Heart left ventricle (tissue), 16 donors: ENCODE results near the gene XXYLT1. TPM values are rescaled to one million over a fixed set of nuclear protein-coding genes. Genes with fewer than 3 reads are reported as not detected.

Source experiments
- ATAC-seq, 4 donors: fragments of 200-7000 bp; cut with Tn5 transposase; one replicate each; pipeline ENCODE4 v1.9.1; 2020 to 2022; ENCODE audit warnings: moderate library complexity in 4 of 4, mild to moderate bottlenecking in 3 of 4, moderate number of reproducible peaks in 1 of 4
- DNase-seq, 5 donors: peaks; one replicate each; pipeline ENCODE4 v3.0.0-alpha.2; 2020
- H3K27ac ChIP-seq, 12 donors: fragments of 200-600 bp; sonication (generic) in 4 of 12; one replicate each; pipeline versions ENCODE4 v1.5.0 to v1.8.0; 2016 to 2022; ENCODE audit warnings: mild to moderate bottlenecking in 2 of 12
- H3K27me3 ChIP-seq, 9 donors: fragments of 200-600 bp; sonication (generic) in 2 of 9; one replicate each; pipeline versions ENCODE4 v1.5.1 to v1.8.0; 2016 to 2022; ENCODE audit warnings: mild to moderate bottlenecking in 3 of 9
- H3K36me3 ChIP-seq, 9 donors: fragments of 200-600 bp; sonication (generic) in 2 of 9; one replicate each; pipeline versions ENCODE4 v1.5.0 to v1.8.0; 2018 to 2022; ENCODE audit warnings: mild to moderate bottlenecking in 2 of 9
- H3K4me1 ChIP-seq, 12 donors: fragments of 200-600 bp; sonication (generic) in 4 of 12; one replicate each; pipeline versions ENCODE4 v1.5.0 to v1.8.0; 2016 to 2022; ENCODE audit warnings: mild to moderate bottlenecking in 3 of 12
- H3K4me3 ChIP-seq, 12 donors: fragments of 200-600 bp; sonication (generic) in 4 of 12; one replicate each; pipeline versions ENCODE4 v1.5.0 to v1.8.0; 2017 to 2022; ENCODE audit warnings: mild to moderate bottlenecking in 9 of 12, moderate library complexity in 4 of 12
- H3K9me3 ChIP-seq, 12 donors: fragments of 200-600 bp; sonication (generic) in 4 of 12; one replicate each; pipeline versions ENCODE4 v1.5.0 to v1.8.0; 2016 to 2022; ENCODE audit warnings: mild to moderate bottlenecking in 1 of 12
- POLR2A ChIP-seq, 2 donors: fragments of 450-650 bp; IDR thresholded peaks; one replicate each; pipeline ENCODE4 v1.6.1; 2017; ENCODE audit warnings: antibody characterized with exemption in 2 of 2, mild to moderate bottlenecking in 2 of 2, moderate library complexity in 2 of 2
- WGBS, 4 donors: extraction: QIAGEN DNeasy Blood & Tissue Kit in 2 of 4; methylation state at CpG; one replicate each; pipeline versions ENCODE4 v1.1.5 to v1.1.7; 2013 to 2018; 5-methylcytosine and 5-hydroxymethylcytosine counted together
- intact Hi-C, 10 donors: fragments of 100-400 bp; cut with DNase I; formaldehyde crosslinking; loops; one replicate each; pipeline versions ENCODE4 v1.11.1 to v1.14.2; 2022
- polyA plus RNA-seq, 2 donors: library from polyadenylated mRNA; stranded (reverse); fragments of 200-250 nt; gene quantifications; one replicate each; pipeline ENCODE4 v1.2.3, GENCODE V29; 2013
- total RNA-seq, 9 donors: library from RNA; depleted of rRNA in 2 of 9; stranded (reverse); fragments of >200 nt in 2 of 9; fragmentation: NEBNext Ultra II Directional in 3 of 9; extraction: Animal tissue kit (Norgen Biotek cat#: 25700) in 3 of 9; gene quantifications; one replicate each; pipeline versions ENCODE4 v1.1.0 to v1.2.4, GENCODE V29; 2016 to 2023
- TF ChIP-seq, protein P1 (sequence below), 12 donors: fragments of 200-600 bp; sonication (generic) in 4 of 12; IDR thresholded peaks; one replicate each; pipeline versions ENCODE4 v1.5.0 to v1.8.0; 2018 to 2022; ENCODE audit warnings: antibody characterized with exemption in 12 of 12, mild to moderate bottlenecking in 5 of 12
- donor health status: ischemic (EF 13 %, LVEDD 7.1; RV severe dilation, severe dysfunction).
- donor health status: healthy with polysubstance abuse.
- donor health status: DM: no; HTN: yes; CAD: no.
- donor health status: DM: no; HTN: no; CAD: no.
- donor health status: ischemic (EF 25% LVEDD 6.9; RV normal size, moderate dysfunction).
- donor health status: ischemic (EF 25% LVEDD 5.7; RV mildly dilated, moderate dysfunction).
- donor health status: healthy.
- donor health status: DM: yes; HTN: yes; CAD: no.
- donor health status: ischemic (EF 35%, LVEDD 5.7; RV mildly dilated, moderate dysfunction).
- donor health status: nonischemic (EF 11% LVEDD 7.7; RV severe dilation, severe dysfunction).
- donor health status: DM: yes; HTN: yes; CAD: no.
- donor health status: PGD.
- donor health status: ischemic (EF 29% LVEDD 5.4; RV normal size, mild dysfunction).
- donor health status: nonischemic (EF 23%, LVEDD 6.1; RV moderate dilation, normal function).

The XXYLT1 gene
- total and polyA plus RNA-seq, 11 donors = 1.9 to 8.6 (median 4.8) TPM

DNA sequence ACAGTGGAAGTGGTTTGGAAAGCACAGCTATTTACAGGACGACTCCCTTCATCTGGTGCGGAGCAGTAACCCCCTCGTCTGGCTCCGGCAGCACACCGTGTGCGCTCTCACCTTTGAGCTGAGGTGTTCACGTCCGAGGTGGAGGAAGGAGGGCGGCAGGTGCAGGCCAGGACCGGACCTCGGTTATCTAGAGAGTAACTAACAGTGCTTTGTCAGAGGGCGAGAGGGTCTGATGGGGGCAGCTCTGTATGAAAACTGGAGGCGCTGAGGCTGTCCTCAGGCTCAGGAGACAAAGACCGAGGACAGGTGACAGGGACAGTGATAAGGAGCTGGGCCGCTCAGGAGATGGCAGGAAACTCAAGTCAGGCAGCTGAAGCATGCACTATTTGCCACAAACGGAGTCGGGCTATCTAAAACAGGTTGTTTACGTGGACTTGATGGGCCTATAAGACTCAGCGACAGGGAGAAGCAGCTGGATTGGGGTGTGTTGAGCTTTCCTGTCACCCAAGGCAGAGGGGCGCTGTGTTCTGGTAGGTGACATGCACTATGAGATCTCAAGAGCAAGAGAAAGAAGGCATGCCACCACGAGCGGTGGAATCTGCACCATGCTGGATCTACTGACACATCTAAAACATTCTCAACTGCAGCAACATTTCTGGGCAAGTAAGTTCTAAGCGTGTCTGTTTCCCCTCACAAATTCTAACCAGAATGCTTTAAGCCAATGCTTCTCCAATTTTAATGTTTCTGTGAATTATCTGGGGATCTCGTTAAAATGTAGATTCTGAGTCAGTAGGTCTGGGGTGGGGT is 155.2 kb downstream of the XXYLT1 start:
- intact Hi-C loops = loop anchor here in 5 of 10 donors (5.0 to 10.0 kb wide), 4 partner anchors 36 to 141 kb away; no protein-coding TSS in a partner anchor
- no peak for TF ChIP-seq POLR2A (IDR thresholded peaks at IDR 0.05)
- TF ChIP-seq, protein P1, sequence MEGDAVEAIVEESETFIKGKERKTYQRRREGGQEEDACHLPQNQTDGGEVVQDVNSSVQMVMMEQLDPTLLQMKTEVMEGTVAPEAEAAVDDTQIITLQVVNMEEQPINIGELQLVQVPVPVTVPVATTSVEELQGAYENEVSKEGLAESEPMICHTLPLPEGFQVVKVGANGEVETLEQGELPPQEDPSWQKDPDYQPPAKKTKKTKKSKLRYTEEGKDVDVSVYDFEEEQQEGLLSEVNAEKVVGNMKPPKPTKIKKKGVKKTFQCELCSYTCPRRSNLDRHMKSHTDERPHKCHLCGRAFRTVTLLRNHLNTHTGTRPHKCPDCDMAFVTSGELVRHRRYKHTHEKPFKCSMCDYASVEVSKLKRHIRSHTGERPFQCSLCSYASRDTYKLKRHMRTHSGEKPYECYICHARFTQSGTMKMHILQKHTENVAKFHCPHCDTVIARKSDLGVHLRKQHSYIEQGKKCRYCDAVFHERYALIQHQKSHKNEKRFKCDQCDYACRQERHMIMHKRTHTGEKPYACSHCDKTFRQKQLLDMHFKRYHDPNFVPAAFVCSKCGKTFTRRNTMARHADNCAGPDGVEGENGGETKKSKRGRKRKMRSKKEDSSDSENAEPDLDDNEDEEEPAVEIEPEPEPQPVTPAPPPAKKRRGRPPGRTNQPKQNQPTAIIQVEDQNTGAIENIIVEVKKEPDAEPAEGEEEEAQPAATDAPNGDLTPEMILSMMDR (IDR thresholded peaks at IDR 0.05) = no peak

DNA sequence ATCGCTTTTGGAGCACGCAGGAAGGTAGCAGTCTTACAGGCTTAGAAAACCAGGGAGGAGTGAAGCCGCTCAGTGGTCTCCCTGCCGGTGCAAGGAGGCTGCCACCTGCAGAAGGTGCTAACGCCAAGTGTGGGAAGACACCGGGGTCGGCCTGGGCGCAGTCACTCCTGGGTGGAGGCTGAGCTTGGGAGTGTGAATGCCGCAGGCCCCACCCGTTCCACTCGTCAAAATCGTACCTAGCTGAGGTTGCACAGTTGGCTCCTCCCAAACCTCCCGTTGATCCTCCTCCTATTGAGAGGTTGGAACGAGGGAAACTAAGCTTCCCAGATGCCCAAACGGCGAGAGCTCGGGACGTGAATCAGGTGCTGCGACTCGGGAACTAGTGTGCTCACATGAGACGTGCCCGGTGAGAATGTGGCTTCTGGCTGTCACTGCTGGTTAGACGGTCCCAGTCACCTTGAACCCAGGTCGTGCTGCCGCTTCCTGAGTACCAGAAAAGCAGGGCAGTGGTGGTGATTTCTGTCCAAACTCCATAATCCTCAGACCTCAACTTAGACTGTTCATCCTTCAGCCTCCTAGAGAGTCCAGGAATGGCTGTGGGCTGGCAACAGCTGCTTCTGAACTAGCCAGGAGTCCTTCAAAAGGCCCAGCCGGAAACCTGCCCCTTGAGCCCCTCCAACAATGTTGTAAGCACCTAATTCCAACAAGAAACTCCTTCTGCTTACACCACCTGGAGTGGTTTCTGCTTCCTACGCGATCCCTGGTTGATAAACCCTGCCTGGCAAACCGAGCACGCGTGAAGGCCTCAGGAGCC is 156.0 kb downstream of the XXYLT1 start:
- intact Hi-C loops = loop anchor here in 6 of 10 donors (5.0 to 10.0 kb wide), 4 partner anchors 37 to 142 kb away; no protein-coding TSS in a partner anchor
- ATAC-seq (no peak), DNase-seq (no peak)
- H3K36me3 ChIP-seq = no peaks in the 10 kb centered on the region
- H3K9me3 ChIP-seq = no peaks in the 10 kb centered on the region
- H3K4me1 ChIP-seq = peaks cover 0 to 32% (median 17%) of the 10 kb centered on the region in 12 donors
- WGBS, 4 donors = 92 to 95% (median 94%) methylated on average over 31 of the region's 31 CpGs
- no peak overlapping the region for H3K27ac ChIP-seq
- no peak overlapping the region for H3K4me3 ChIP-seq
- TF ChIP-seq, protein P1 (IDR thresholded peaks at IDR 0.05) = no peak
- TF ChIP-seq POLR2A (IDR thresholded peaks at IDR 0.05) = no peak
- H3K27me3 ChIP-seq = no peaks in the 10 kb centered on the region

More for the DNA sequence above, 155.2 kb downstream of the XXYLT1 start:
- 88 to 91% (median 89%) methylated on average over 24 of the region's 24 CpGs for WGBS, 4 donors
- no peaks in the 10 kb centered on the region for H3K9me3 ChIP-seq
- peak overlapping the region in 1 of 12 donors; percentile 3 for H3K27ac ChIP-seq
- peaks cover 0 to 36% (median 18%) of the 10 kb centered on the region in 12 donors for H3K4me1 ChIP-seq
- ATAC-seq (no peak), DNase-seq (no peak)
- no peak overlapping the region for H3K4me3 ChIP-seq
- no peaks in the 10 kb centered on the region for H3K27me3 ChIP-seq
- H3K36me3 ChIP-seq = no peaks in the 10 kb centered on the region

DNA sequence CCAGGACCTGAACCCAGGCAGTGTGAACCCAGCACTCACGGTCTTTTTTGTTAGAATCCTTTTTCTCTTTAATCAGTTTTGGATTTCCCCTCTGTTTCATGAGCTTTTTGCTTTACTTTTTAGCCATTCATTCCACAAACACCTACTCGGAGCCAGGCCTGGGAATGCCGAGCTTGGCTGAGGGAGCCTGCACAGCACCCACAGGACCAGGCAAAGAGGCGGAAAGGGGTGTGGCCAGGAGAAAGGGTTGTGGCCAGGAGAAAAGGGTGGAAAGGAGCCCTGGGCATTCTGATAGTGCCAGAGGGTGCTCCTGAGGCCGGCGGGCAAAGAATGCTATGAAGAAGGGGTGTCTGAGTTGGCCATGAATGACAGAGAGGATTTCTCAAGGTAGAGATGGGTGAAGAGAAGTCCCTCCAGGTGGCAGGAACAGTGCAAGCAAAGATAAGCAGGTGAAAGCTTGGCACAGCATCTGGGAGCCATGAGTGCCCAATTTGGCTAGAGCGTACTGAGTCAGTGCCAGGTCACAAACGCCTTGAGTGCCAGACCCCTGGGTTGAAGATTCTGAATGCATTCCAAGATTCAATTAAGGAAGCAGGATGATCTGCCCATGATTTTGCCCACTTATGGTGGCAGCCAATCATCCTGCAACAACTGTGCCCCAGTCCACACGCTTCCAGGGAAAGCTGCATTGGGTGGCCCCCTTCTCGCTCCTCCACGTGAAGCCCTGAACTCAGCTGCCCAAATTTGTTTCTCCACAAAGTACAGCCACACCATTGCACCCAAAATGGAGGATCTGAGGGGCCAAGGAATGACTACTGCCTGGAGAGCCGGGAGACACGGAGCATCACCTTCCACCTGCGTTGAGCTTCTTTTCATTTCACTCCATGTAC is 157.2 kb downstream of the XXYLT1 start:
- DNase-seq (no peak), ATAC-seq (no peak)
- WGBS, 4 donors = 88 to 90% (median 89%) methylated on average over 14 of the region's 14 CpGs
- no peaks in the 10 kb centered on the region for H3K27me3 ChIP-seq
- H3K4me1 ChIP-seq = peaks cover 0 to 20% (median 10%) of the 10 kb centered on the region in 12 donors
- intact Hi-C loops = loop anchor here in 3 of 10 donors (2.0 to 10.0 kb wide), 3 partner anchors 139 to 145 kb away; no protein-coding TSS in a partner anchor
- H3K36me3 ChIP-seq = no peaks in the 10 kb centered on the region
- TF ChIP-seq, protein P1 (IDR thresholded peaks at IDR 0.05) = no peak
- no peak for TF ChIP-seq POLR2A (IDR thresholded peaks at IDR 0.05)
- no peak overlapping the region for H3K27ac ChIP-seq
- H3K4me3 ChIP-seq = no peak overlapping the region
- H3K9me3 ChIP-seq = no peaks in the 10 kb centered on the region
